ENCODE measurements around the gene OR14A2.

GRCh38 chr1:247680171-247680570 lies 67.8 kb downstream of the OR14A2 start:
- no peak for TF ChIP-seq POLR2AphosphoS5 (IDR thresholded peaks at IDR 0.05)
- TF ChIP-seq, protein P1, sequence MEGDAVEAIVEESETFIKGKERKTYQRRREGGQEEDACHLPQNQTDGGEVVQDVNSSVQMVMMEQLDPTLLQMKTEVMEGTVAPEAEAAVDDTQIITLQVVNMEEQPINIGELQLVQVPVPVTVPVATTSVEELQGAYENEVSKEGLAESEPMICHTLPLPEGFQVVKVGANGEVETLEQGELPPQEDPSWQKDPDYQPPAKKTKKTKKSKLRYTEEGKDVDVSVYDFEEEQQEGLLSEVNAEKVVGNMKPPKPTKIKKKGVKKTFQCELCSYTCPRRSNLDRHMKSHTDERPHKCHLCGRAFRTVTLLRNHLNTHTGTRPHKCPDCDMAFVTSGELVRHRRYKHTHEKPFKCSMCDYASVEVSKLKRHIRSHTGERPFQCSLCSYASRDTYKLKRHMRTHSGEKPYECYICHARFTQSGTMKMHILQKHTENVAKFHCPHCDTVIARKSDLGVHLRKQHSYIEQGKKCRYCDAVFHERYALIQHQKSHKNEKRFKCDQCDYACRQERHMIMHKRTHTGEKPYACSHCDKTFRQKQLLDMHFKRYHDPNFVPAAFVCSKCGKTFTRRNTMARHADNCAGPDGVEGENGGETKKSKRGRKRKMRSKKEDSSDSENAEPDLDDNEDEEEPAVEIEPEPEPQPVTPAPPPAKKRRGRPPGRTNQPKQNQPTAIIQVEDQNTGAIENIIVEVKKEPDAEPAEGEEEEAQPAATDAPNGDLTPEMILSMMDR (IDR thresholded peaks at IDR 0.05), result no peak

Data from sigmoid colon (tissue), 4 donors.